GM12878 (cell line): ENCODE data around the gene NXPH2. TPM values are rescaled to one million over a fixed set of nuclear protein-coding genes. Genes with fewer than 3 reads are reported as not detected.

Experiments used
- ATAC-seq: fragments of 200-7000 bp; cut with Tn5 transposase; 3 replicates; pipeline ENCODE4 v1.9.1; 2020; ENCODE audit warnings: mild to moderate bottlenecking, moderate library complexity
- BruUV-seq: library from RNA; stranded (reverse); fragments of 400-500 nt; replicated peaks from 2 replicates; lab custom pipeline; 2021; lab: Mats Ljungman, UMichigan
- CTCF ChIA-PET: fragments of 300-600 bp; sonication (Branson Sonifier 250); formaldehyde crosslinking; extraction: SDS; loops from one replicate; lab custom pipeline; 2021; ENCODE audit warnings: inconsistent platforms; lab: Yijun Ruan, JAX
- POLR2A ChIA-PET: fragments of 350-600 bp; formaldehyde crosslinking; extraction: SDS; loops from one replicate; lab custom pipeline; 2021; ENCODE audit warnings: inconsistent platforms; lab: Charles Lee
- RAD21 ChIA-PET: fragments of 300-600 bp; sonication (Branson Sonifier 250); formaldehyde crosslinking; loops from one replicate; lab custom pipeline; 2023; ENCODE audit warnings: antibody characterized with exemption; ENCODE audit not compliant: unreplicated experiment; lab: Charles Lee
- SMC1A ChIA-PET: fragments of 300-600 bp; sonication (Branson Sonifier 250); formaldehyde crosslinking; loops from one replicate; lab custom pipeline; 2023; ENCODE audit not compliant: unreplicated experiment, uncharacterized antibody; lab: Charles Lee
- DNase-seq: peaks from one replicate; pipeline ENCODE4 v3.0.0-alpha.2; 2011; ENCODE audit warnings: low read depth, low spot score
- FAIRE-seq: peaks from 3 replicates; lab custom pipeline; 2011; peaks lifted over from hg19 to GRCh38; lab: Jason Lieb, UNC
- H2AFZ ChIP-seq: 2 replicates; pipeline ENCODE4 v1.6.0; 2011; ENCODE audit warnings: low read depth, low read length, control low read depth; ENCODE audit not compliant: control insufficient read depth
- H3K27ac ChIP-seq: 2 replicates; pipeline ENCODE4 v1.5.1; 2011; ENCODE audit warnings: control low read depth; ENCODE audit not compliant: control insufficient read depth, insufficient read depth
- H3K27me3 ChIP-seq, 2 experiments: replicated peaks in 1 of 2; 2 replicates each; pipeline versions ENCODE4 v1.6.0 to v1.6.1; 2011; ENCODE audit warnings: low read length in 1 of 2; ENCODE audit not compliant: control insufficient read depth in 2 of 2, insufficient read depth in 2 of 2
- H3K36me3 ChIP-seq, 2 experiments: 2 replicates each; pipeline ENCODE4 v1.5.1; 2011; ENCODE audit warnings: low read length in 1 of 2; ENCODE audit not compliant: control insufficient read depth in 2 of 2, insufficient read depth in 2 of 2
- H3K4me1 ChIP-seq: 2 replicates; pipeline ENCODE4 v1.6.1; 2011; ENCODE audit warnings: mild to moderate bottlenecking, low read length, moderate library complexity, mixed read lengths; ENCODE audit not compliant: control insufficient read depth, insufficient read depth
- H3K4me2 ChIP-seq: 2 replicates; pipeline ENCODE4 v1.6.0; 2011; ENCODE audit warnings: control low read depth; ENCODE audit not compliant: control insufficient read depth, insufficient read depth
- H3K4me3 ChIP-seq: fragments of 200-600 bp; sonication (generic); 2 replicates; pipeline ENCODE4 v1.5.1; 2016
- H3K79me2 ChIP-seq: 2 replicates; pipeline ENCODE4 v1.6.0; 2011; ENCODE audit warnings: low read length; ENCODE audit not compliant: control insufficient read depth, insufficient read depth
- H3K9ac ChIP-seq: 2 replicates; pipeline ENCODE4 v1.8.0; 2011; ENCODE audit warnings: low read length, control low read depth, mixed read lengths; ENCODE audit not compliant: control insufficient read depth, insufficient read depth
- H3K9me3 ChIP-seq: replicated peaks from 3 replicates; pipeline ENCODE4 v1.5.1; 2011; ENCODE audit warnings: mild to moderate bottlenecking, low read length; ENCODE audit not compliant: control insufficient read depth, insufficient read depth
- H4K20me1 ChIP-seq: 2 replicates; pipeline ENCODE4 v1.6.0; 2011; ENCODE audit not compliant: control insufficient read depth, insufficient read depth
- ATF2 ChIP-seq: IDR thresholded peaks from 2 replicates; pipeline ENCODE4 v1.6.1; 2012; ENCODE audit warnings: low read length, inconsistent platforms
- BACH1 ChIP-seq: fragments of 450-650 bp; IDR thresholded peaks from 2 replicates; pipeline ENCODE4 v1.6.1; 2017; ENCODE audit warnings: mild to moderate bottlenecking, borderline replicate concordance
- E4F1 ChIP-seq: fragments of 450-650 bp; IDR thresholded peaks from 2 replicates; pipeline ENCODE4 v1.6.1; 2018; ENCODE audit warnings: borderline replicate concordance, mild to moderate bottlenecking; ENCODE audit not compliant: partially characterized antibody
- GABPA ChIP-seq: IDR thresholded peaks from 2 replicates; pipeline ENCODE4 v1.6.1; 2014; ENCODE audit warnings: antibody characterized with exemption, low read depth, mild to moderate bottlenecking, inconsistent platforms
- IRF4 ChIP-seq: IDR thresholded peaks from 2 replicates; pipeline ENCODE4 v1.6.1; 2011; ENCODE audit warnings: low read depth, low read length
- MEF2B ChIP-seq: fragments of 450-650 bp; IDR thresholded peaks from 2 replicates; pipeline ENCODE4 v1.6.1; 2018; ENCODE audit warnings: mild to moderate bottlenecking, moderate library complexity; ENCODE audit not compliant: partially characterized antibody, poor library complexity, severe bottlenecking
- PRDM15 ChIP-seq: fragments of 450-650 bp; formaldehyde crosslinking; IDR thresholded peaks from 2 replicates; pipeline ENCODE4 v1.4.0; 2020; ENCODE audit warnings: mild to moderate bottlenecking, moderate library complexity
- RAD51 ChIP-seq: fragments of 450-650 bp; IDR thresholded peaks from 2 replicates; pipeline ENCODE4 v1.6.1; 2016; ENCODE audit warnings: moderate library complexity, mild to moderate bottlenecking, inconsistent platforms
- TARDBP ChIP-seq: IDR thresholded peaks from 2 replicates; pipeline ENCODE4 v1.6.1; 2016; ENCODE audit warnings: borderline replicate concordance
- ZBTB33 ChIP-seq: fragments of 450-650 bp; IDR thresholded peaks from 2 replicates; pipeline ENCODE4 v1.6.1; 2017; ENCODE audit warnings: mild to moderate bottlenecking
- ZNF207 ChIP-seq: fragments of 450-650 bp; IDR thresholded peaks from 2 replicates; pipeline ENCODE4 v1.6.1; 2014; ENCODE audit warnings: antibody characterized with exemption, mild to moderate bottlenecking, borderline replicate concordance
- WGBS: methylation state at CpG from one replicate; pipeline ENCODE4 v1.1.6; 2016; ENCODE audit warnings: low lambda C conversion rate; ENCODE audit not compliant: insufficient replicate concordance, insufficient coverage; ENCODE audit errors: missing lambda C conversion rate; 5-methylcytosine and 5-hydroxymethylcytosine counted together
- in situ Hi-C: fragments of 300-500 bp; cut with MboI; formaldehyde crosslinking; loops from 9 replicates; pipeline ENCODE4 v1.14.3; 2018; ENCODE audit warnings: mixed read lengths
- intact Hi-C: fragments of 100-400 bp; cut with micrococcal nuclease; formaldehyde crosslinking; loops from one replicate; pipeline ENCODE4 v1.14.2; 2022; ENCODE audit not compliant: unreplicated experiment
- polyA plus RNA-seq, 11 experiments: library from polyadenylated mRNA; depleted of rRNA in 4 of 11; unstranded in 6 of 11; stranded (reverse) in 5 of 11; fragments of >200 nt; fragmentation: Nextera tagmentation in 4 of 11; fragmentation: Illumina TruSeq in 1 of 11; extraction: Ambion mirVana in 4 of 11; extraction: Trizol in 1 of 11; gene quantifications; 1 replicate in 1 of 11; 2 replicates in 10 of 11; pipeline versions ENCODE4 v1.2.1 to v1.2.3, GENCODE V29; 2011 to 2016; ENCODE audit warnings: inconsistent platforms in 2 of 11, missing spikeins in 2 of 11, low read depth in 1 of 11
- total RNA-seq, 4 experiments: library from RNA; depleted of rRNA in 3 of 4; stranded (reverse); fragments of >200 nt in 3 of 4; fragmentation: Illumina TruSeq in 1 of 4; extraction: Trizol in 1 of 4; gene quantifications; 2 replicates each; pipeline versions ENCODE4 v1.2.1 to v1.2.3, GENCODE V29; 2013 to 2021

The NXPH2 gene
- total and polyA plus RNA-seq, 10 of the 15 experiments (the other 5 are each of a cell fraction or from before 2014, with no cell fraction given) = not detected

GRCh38 chr2:138760676-138761075 lies 19.5 kb downstream of the NXPH2 start (continued):
- no peak for TF ChIP-seq PRDM15

GRCh38 chr2:138757384-138757783 lies 22.8 kb downstream of the NXPH2 start:
- ATAC-seq = no peak
- FAIRE-seq = no peak
- H3K4me1 ChIP-seq = no peaks in the 10 kb centered on the region
- no peak overlapping the region for H3K4me3 ChIP-seq
- in situ Hi-C loops = no loop called here
- H3K27me3 ChIP-seq = no peaks in the 10 kb centered on the region; a peak in 1 of 4 replicates
- 61% methylated on average over 2 of the region's 2 CpGs for WGBS
- intact Hi-C loops = no loop called here
- no peaks in the 10 kb centered on the region for H3K36me3 ChIP-seq
- no peaks in the 10 kb centered on the region for H3K79me2 ChIP-seq
- H3K27ac ChIP-seq = no peak overlapping the region
- no peak overlapping the region for H2AFZ ChIP-seq
- no peaks in the 10 kb centered on the region for H4K20me1 ChIP-seq
- RAD21 ChIA-PET = no interaction called here
- CTCF ChIA-PET = no interaction called here
- no peak overlapping the region for H3K4me2 ChIP-seq
- no peaks in the 10 kb centered on the region for H3K9me3 ChIP-seq
- no TSS peak for BruUV-seq
- H3K9ac ChIP-seq = no peak overlapping the region
- SMC1A ChIA-PET = interaction anchor here (1.7 kb wide), 1 partner anchor 30 kb away, joined by 5 read pairs; no protein-coding TSS in a partner anchor
- DNase-seq = no peak
- POLR2A ChIA-PET = no interaction called here
- TF ChIP-seq IRF4 (no peak), BACH1 (no peak), TARDBP (no peak), E4F1 (no peak), GABPA (no peak), MEF2B (no peak), ZNF207 (no peak), RAD51 (no peak), ATF2 (no peak), ZBTB33 (no peak)
